ENCODE results near the gene NPL.

GRCh38 chr1:182755632-182756031, 33.9 kb upstream of the NPL start:
- TF ChIP-seq CTCF (IDR thresholded peaks at IDR 0.05; ENCODE audit: low read depth, low read length) (no peak), EZH2phosphoT487 (IDR thresholded peaks at IDR 0.05; ENCODE audit: low read depth) (no peak)

All from OCI-LY3 (cell line).